Heart right ventricle (tissue), 16 donors: ENCODE results near the gene LDLRAD4. TPM values are rescaled to one million over a fixed set of nuclear protein-coding genes. Genes with fewer than 3 reads are reported as not detected.

Experiments
- ATAC-seq, 8 donors: fragments of 200-7000 bp; cut with Tn5 transposase; one replicate each; pipeline ENCODE4 v1.9.1; 2020; ENCODE audit warnings: mild to moderate bottlenecking in 8 of 8, moderate library complexity in 8 of 8, moderate number of reproducible peaks in 1 of 8
- DNase-seq, 2 donors: peaks; one replicate each; pipeline ENCODE4 v3.0.0-alpha.2; 2020
- H3K27ac ChIP-seq, 10 donors: fragments of 200-600 bp; sonication (generic) in 2 of 10; one replicate each; pipeline versions ENCODE4 v1.5.0 to v1.8.0; 2020 to 2022; ENCODE audit warnings: mild to moderate bottlenecking in 3 of 10
- H3K27me3 ChIP-seq, 7 donors: fragments of 200-600 bp; one replicate each; pipeline ENCODE4 v1.8.0; 2021 to 2022; ENCODE audit warnings: mild to moderate bottlenecking in 2 of 7
- H3K36me3 ChIP-seq, 9 donors: fragments of 200-600 bp; sonication (generic) in 1 of 9; one replicate each; pipeline versions ENCODE4 v1.5.0 to v1.8.0; 2020 to 2022; ENCODE audit warnings: mild to moderate bottlenecking in 2 of 9
- H3K4me1 ChIP-seq, 9 donors: fragments of 200-600 bp; sonication (generic) in 1 of 9; one replicate each; pipeline versions ENCODE4 v1.5.0 to v1.8.0; 2020 to 2022; ENCODE audit warnings: mild to moderate bottlenecking in 4 of 9
- H3K4me3 ChIP-seq, 10 donors: fragments of 200-600 bp; sonication (generic) in 2 of 10; one replicate each; pipeline versions ENCODE4 v1.5.0 to v1.8.0; 2020 to 2022; ENCODE audit warnings: mild to moderate bottlenecking in 7 of 10, moderate library complexity in 2 of 10
- H3K9me3 ChIP-seq, 11 donors: fragments of 200-600 bp in 10 of 11; sonication (generic) in 2 of 11; one replicate each; pipeline versions ENCODE4 v1.5.0 to v1.8.0; 2013 to 2022; ENCODE audit warnings: mild to moderate bottlenecking in 2 of 11, control low read depth in 1 of 11, moderate library complexity in 1 of 11
- WGBS, 2 donors: extraction: QIAGEN DNeasy Blood & Tissue Kit; methylation state at CpG; one replicate each; pipeline ENCODE4 v1.1.7; 2013; ENCODE audit warnings: inconsistent platforms in 1 of 2; 5-methylcytosine and 5-hydroxymethylcytosine counted together
- intact Hi-C, 10 donors: fragments of 100-400 bp; cut with DNase I; formaldehyde crosslinking; loops; one replicate each; pipeline versions ENCODE4 v1.11.1 to v1.14.2; 2022
- polyA plus RNA-seq, 2 donors: library from polyadenylated mRNA; stranded (reverse); fragments of 200-250 nt; gene quantifications; one replicate each; pipeline ENCODE4 v1.2.3, GENCODE V29; 2013
- total RNA-seq, 10 donors: library from RNA; stranded (reverse); fragmentation: NEBNext Ultra II Directional in 3 of 10; extraction: Animal tissue kit (Norgen Biotek cat#: 25700) in 3 of 10; gene quantifications; one replicate each; pipeline versions ENCODE4 v1.2.1 to v1.2.4, GENCODE V29; 2021 to 2023
- TF ChIP-seq, protein P1 (sequence below), 9 donors: fragments of 200-600 bp; sonication (generic) in 2 of 9; IDR thresholded peaks; one replicate each; pipeline versions ENCODE4 v1.5.0 to v1.8.0; 2021 to 2022; ENCODE audit warnings: antibody characterized with exemption in 9 of 9, mild to moderate bottlenecking in 5 of 9, moderate library complexity in 1 of 9
- donor health status: Arrhythmogenic right ventricular cardiomyopathy.
- donor health status: ischemic (EF 13 %, LVEDD 7.1; RV severe dilation, severe dysfunction).
- donor health status: healthy with polysubstance abuse.
- donor health status: DM: no; HTN: yes; CAD: no.
- donor health status: DM: no; HTN: no; CAD: no.
- donor health status: ischemic (EF 25% LVEDD 6.9; RV normal size, moderate dysfunction).
- donor health status: ischemic (EF 25% LVEDD 5.7; RV mildly dilated, moderate dysfunction).
- donor health status: healthy.
- donor health status: DM: yes; HTN: yes; CAD: no.
- donor health status: Ischemic cardiomyopathy.
- donor health status: ischemic (EF 35%, LVEDD 5.7; RV mildly dilated, moderate dysfunction).
- donor health status: nonischemic (EF 11% LVEDD 7.7; RV severe dilation, severe dysfunction).
- donor health status: DM: yes; HTN: yes; CAD: no.
- donor health status: PGD.
- donor health status: ischemic (EF 29% LVEDD 5.4; RV normal size, mild dysfunction).
- donor health status: nonischemic (EF 23%, LVEDD 6.1; RV moderate dilation, normal function).

LDLRAD4 gene
- total and polyA plus RNA-seq, 12 donors, result 5.4 to 74.6 (median 34.6) TPM

GRCh38 chr18:13366962-13367892 lies 148.7 kb downstream of the LDLRAD4 start:
- no peak for DNase-seq
- no peak overlapping the region for H3K4me3 ChIP-seq
- H3K4me1 ChIP-seq, result peaks cover 0 to 34% (median 12%) of the 10 kb centered on the region in 9 donors
- H3K36me3 ChIP-seq, result no peaks in the 10 kb centered on the region
- WGBS, 2 donors, result 87 to 89% methylated on average over 26 of the region's 26 CpGs
- no peaks in the 10 kb centered on the region for H3K27me3 ChIP-seq
- H3K9me3 ChIP-seq, result no peaks in the 10 kb centered on the region
- intact Hi-C loops, result loop anchor here in 3 of 10 donors (10.0 kb wide), 3 partner anchors 52 to 152 kb away; partner anchors contain the start of gene LDLRAD4 (in 1 of the 3)
- TF ChIP-seq, protein P1, sequence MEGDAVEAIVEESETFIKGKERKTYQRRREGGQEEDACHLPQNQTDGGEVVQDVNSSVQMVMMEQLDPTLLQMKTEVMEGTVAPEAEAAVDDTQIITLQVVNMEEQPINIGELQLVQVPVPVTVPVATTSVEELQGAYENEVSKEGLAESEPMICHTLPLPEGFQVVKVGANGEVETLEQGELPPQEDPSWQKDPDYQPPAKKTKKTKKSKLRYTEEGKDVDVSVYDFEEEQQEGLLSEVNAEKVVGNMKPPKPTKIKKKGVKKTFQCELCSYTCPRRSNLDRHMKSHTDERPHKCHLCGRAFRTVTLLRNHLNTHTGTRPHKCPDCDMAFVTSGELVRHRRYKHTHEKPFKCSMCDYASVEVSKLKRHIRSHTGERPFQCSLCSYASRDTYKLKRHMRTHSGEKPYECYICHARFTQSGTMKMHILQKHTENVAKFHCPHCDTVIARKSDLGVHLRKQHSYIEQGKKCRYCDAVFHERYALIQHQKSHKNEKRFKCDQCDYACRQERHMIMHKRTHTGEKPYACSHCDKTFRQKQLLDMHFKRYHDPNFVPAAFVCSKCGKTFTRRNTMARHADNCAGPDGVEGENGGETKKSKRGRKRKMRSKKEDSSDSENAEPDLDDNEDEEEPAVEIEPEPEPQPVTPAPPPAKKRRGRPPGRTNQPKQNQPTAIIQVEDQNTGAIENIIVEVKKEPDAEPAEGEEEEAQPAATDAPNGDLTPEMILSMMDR (IDR thresholded peaks at IDR 0.05), result no peak
- no peak overlapping the region for H3K27ac ChIP-seq
- peak in 1 of 8 donors; percentile 20 for ATAC-seq

- intact Hi-C loops, result loop anchor here in 3 of 10 donors (10.0 kb wide), 3 partner anchors 53 to 153 kb away; partner anchors contain the start of gene LDLRAD4 (in 1 of the 3)
- DNase-seq, result no peak
Observed at GRCh38 chr18:13368080-13368813, 149.7 kb downstream of the LDLRAD4 start.

DNA sequence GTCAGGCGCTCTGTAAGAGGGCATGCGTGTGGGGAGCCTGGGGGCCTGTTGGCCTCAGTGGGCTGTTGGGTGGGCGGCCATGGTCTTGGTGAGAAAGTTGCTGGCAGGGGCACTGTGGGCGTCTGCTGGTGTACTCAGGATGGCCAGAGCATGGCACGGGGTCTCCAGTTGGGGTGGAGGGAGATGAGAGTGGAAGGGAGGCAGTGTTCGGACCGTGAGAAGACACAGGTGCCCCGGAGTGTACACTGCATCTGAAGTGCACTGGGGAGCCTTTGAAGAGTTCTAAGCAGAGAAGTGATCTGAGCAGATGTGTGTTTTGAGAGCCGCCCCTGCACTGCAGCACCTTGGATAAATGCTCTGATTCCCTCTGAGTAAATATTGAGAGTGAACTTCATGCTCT lies 150.8 kb downstream of the LDLRAD4 start:
- DNase-seq, result no peak
- intact Hi-C loops, result loop anchor here in 3 of 10 donors (10.0 kb wide), 3 partner anchors 55 to 155 kb away; partner anchors contain the start of gene LDLRAD4 (in 1 of the 3)
- H3K9me3 ChIP-seq, result no peaks in the 10 kb centered on the region
- H3K27me3 ChIP-seq, result no peaks in the 10 kb centered on the region
- TF ChIP-seq, protein P1 (IDR thresholded peaks at IDR 0.05), result no peak
- WGBS, 2 donors, result 86 to 94% methylated on average over 9 of the region's 9 CpGs
- H3K4me3 ChIP-seq, result no peak overlapping the region
- ATAC-seq, result no peak
- H3K4me1 ChIP-seq, result peaks cover 0 to 28% (median 7%) of the 10 kb centered on the region in 9 donors
- H3K27ac ChIP-seq, result no peak overlapping the region
- H3K36me3 ChIP-seq, result no peaks in the 10 kb centered on the region

More at GRCh38 chr18:13368080-13368813, 149.7 kb downstream of the LDLRAD4 start:
- ATAC-seq, result no peak
- H3K9me3 ChIP-seq, result no peaks in the 10 kb centered on the region
- no peaks in the 10 kb centered on the region for H3K36me3 ChIP-seq
- TF ChIP-seq, protein P1 (IDR thresholded peaks at IDR 0.05), result no peak
- H3K4me1 ChIP-seq, result peaks cover 0 to 30% (median 8%) of the 10 kb centered on the region in 9 donors
- H3K4me3 ChIP-seq, result no peak overlapping the region
- H3K27ac ChIP-seq, result no peak overlapping the region
- no peaks in the 10 kb centered on the region for H3K27me3 ChIP-seq
- 93 to 97% methylated on average over 13 of the region's 13 CpGs for WGBS, 2 donors
